HuH-7 (cell line): ENCODE data around the gene EBF4.
A peak's percentile ranks its signal among the peaks of the same experiment; 100 is the strongest.
"Not testable (repeated sequence)": the region's sequence is repeated elsewhere in the genome, so short reads cannot be mapped to it uniquely, and the experiment has no call there.

ENCODE experiments used
- DNase-seq: peaks from one replicate; pipeline ENCODE4 v3.0.0; 2011; ENCODE audit warnings: low spot score

Gene EBF4

GRCh38 chr20:2757969-2758368 lies 65.4 kb downstream of the EBF4 start:
- no peak for DNase-seq

- no peak for DNase-seq
These were observed 66.6 kb downstream of the EBF4 start for GRCh38 chr20:2759143-2759542.

GRCh38 chr20:2759603-2760296 lies 67.2 kb downstream of the EBF4 start:
- DNase-seq: no peak

GRCh38 chr20:2760297-2760951 lies 67.8 kb downstream of the EBF4 start:
- DNase-seq: no peak

GRCh38 chr20:2760952-2761305 lies 68.3 kb downstream of the EBF4 start:
- no peak for DNase-seq

GRCh38 chr20:2761885-2762284 lies 69.3 kb downstream of the EBF4 start:
- no peak for DNase-seq

GRCh38 chr20:2762578-2763131 lies 70.1 kb downstream of the EBF4 start:
- no peak for DNase-seq

- no peak for DNase-seq
These were observed 70.6 kb downstream of the EBF4 start for GRCh38 chr20:2763186-2763585.

GRCh38 chr20:2767768-2768631 lies 75.4 kb downstream of the EBF4 start:
- no peak for DNase-seq

- DNase-seq: no peak
These were observed 76.0 kb downstream of the EBF4 start for GRCh38 chr20:2768632-2769015.

- DNase-seq: not testable (repeated sequence)
These were observed 77.5 kb downstream of the EBF4 start for GRCh38 chr20:2770091-2770490.

GRCh38 chr20:2771631-2772080 lies 79.1 kb downstream of the EBF4 start:
- DNase-seq: no peak

GRCh38 chr20:2773812-2774211 lies 81.2 kb downstream of the EBF4 start:
- no peak for DNase-seq

- no peak for DNase-seq
These were observed 82.6 kb downstream of the EBF4 start for GRCh38 chr20:2775139-2775538.

- DNase-seq: no peak
These were observed 86.2 kb downstream of the EBF4 start for GRCh38 chr20:2778602-2779321.

GRCh38 chr20:2780948-2781347 lies 88.4 kb downstream of the EBF4 start:
- no peak for DNase-seq

GRCh38 chr20:2783908-2784566 lies 91.5 kb downstream of the EBF4 start:
- no peak for DNase-seq

- no peak for DNase-seq
These were observed 100.9 kb downstream of the EBF4 start for GRCh38 chr20:2793471-2793870.

- DNase-seq: no peak
These were observed 101.7 kb downstream of the EBF4 start for GRCh38 chr20:2794202-2794748.

- no peak for DNase-seq
These were observed 102.4 kb downstream of the EBF4 start for GRCh38 chr20:2794866-2795447.

GRCh38 chr20:2795451-2795850 lies 102.9 kb downstream of the EBF4 start:
- peak; percentile 7 for DNase-seq
